HEK293T (cell line): ENCODE results near the gene ANKRD60.

Experiments
- CTCF ChIA-PET: fragments of 350-600 bp; formaldehyde crosslinking; extraction: SDS; loops from one replicate; lab custom pipeline; 2021; ENCODE audit warnings: antibody characterized with exemption, inconsistent platforms; lab: Yijun Ruan, JAX
- POLR2A ChIA-PET: fragments of 350-600 bp; formaldehyde crosslinking; extraction: SDS; loops from one replicate; lab custom pipeline; 2020; ENCODE audit warnings: antibody characterized with exemption, inconsistent platforms; lab: Yijun Ruan, JAX
- DNase-seq: peaks from one replicate; pipeline ENCODE4 v3.0.0; 2012; ENCODE audit warnings: mixed read lengths; ENCODE audit errors: extremely low spot score
- ARNT ChIP-seq: fragments of 450-650 bp; IDR thresholded peaks from 2 replicates; pipeline ENCODE4 v1.6.1; 2017; ENCODE audit warnings: mild to moderate bottlenecking
- BHLHE40 ChIP-seq: fragments of 450-650 bp; IDR thresholded peaks from 2 replicates; pipeline ENCODE4 v1.6.1; 2016; ENCODE audit warnings: mild to moderate bottlenecking, moderate library complexity, borderline replicate concordance
- CTBP1 ChIP-seq: fragments of 450-650 bp; IDR thresholded peaks from 2 replicates; pipeline ENCODE4 v1.6.1; 2016; ENCODE audit warnings: borderline replicate concordance
- ELF4 ChIP-seq: fragments of 450-650 bp; IDR thresholded peaks from 2 replicates; pipeline ENCODE4 v1.6.1; 2017; ENCODE audit warnings: antibody characterized with exemption
- FOXA1 ChIP-seq: fragments of 450-650 bp; IDR thresholded peaks from 2 replicates; pipeline ENCODE4 v1.6.1; 2016; ENCODE audit warnings: mild to moderate bottlenecking
- FOXK2 ChIP-seq: fragments of 450-650 bp; IDR thresholded peaks from 2 replicates; pipeline ENCODE4 v1.6.1; 2016; ENCODE audit warnings: mild to moderate bottlenecking
- FOXM1 ChIP-seq: fragments of 450-650 bp; IDR thresholded peaks from 2 replicates; pipeline ENCODE4 v1.6.1; 2017; ENCODE audit warnings: mild to moderate bottlenecking, borderline replicate concordance
- HDGF ChIP-seq: fragments of 450-650 bp; IDR thresholded peaks from 2 replicates; pipeline ENCODE4 v1.6.1; 2017; ENCODE audit warnings: antibody characterized with exemption, borderline replicate concordance
- L3MBTL2 ChIP-seq: fragments of 450-650 bp; conservative IDR thresholded peaks from 2 replicates; pipeline ENCODE4 v1.6.1; 2016; ENCODE audit warnings: mild to moderate bottlenecking
- LEF1 ChIP-seq: fragments of 450-650 bp; IDR thresholded peaks from 2 replicates; pipeline ENCODE4 v1.6.1; 2017; ENCODE audit warnings: mild to moderate bottlenecking, borderline replicate concordance
- NFRKB ChIP-seq: fragments of 450-650 bp; IDR thresholded peaks from 2 replicates; pipeline ENCODE4 v1.6.1; 2016; ENCODE audit warnings: mild to moderate bottlenecking, moderate library complexity
- SP1 ChIP-seq: fragments of 450-650 bp; IDR thresholded peaks from 2 replicates; pipeline ENCODE4 v1.6.1; 2017
- SUZ12 ChIP-seq: fragments of 450-650 bp; IDR thresholded peaks from 2 replicates; pipeline ENCODE4 v1.6.1; 2016; ENCODE audit warnings: mild to moderate bottlenecking
- TARDBP ChIP-seq: fragments of 450-650 bp; IDR thresholded peaks from 2 replicates; pipeline ENCODE4 v1.6.1; 2016
- ZNF384 ChIP-seq: fragments of 450-650 bp; IDR thresholded peaks from 2 replicates; pipeline ENCODE4 v1.6.1; 2016
- TF ChIP-seq, protein P1 (sequence below): fragments of 450-650 bp; IDR thresholded peaks from 2 replicates; pipeline ENCODE4 v1.6.1; 2016

Gene ANKRD60

DNA sequence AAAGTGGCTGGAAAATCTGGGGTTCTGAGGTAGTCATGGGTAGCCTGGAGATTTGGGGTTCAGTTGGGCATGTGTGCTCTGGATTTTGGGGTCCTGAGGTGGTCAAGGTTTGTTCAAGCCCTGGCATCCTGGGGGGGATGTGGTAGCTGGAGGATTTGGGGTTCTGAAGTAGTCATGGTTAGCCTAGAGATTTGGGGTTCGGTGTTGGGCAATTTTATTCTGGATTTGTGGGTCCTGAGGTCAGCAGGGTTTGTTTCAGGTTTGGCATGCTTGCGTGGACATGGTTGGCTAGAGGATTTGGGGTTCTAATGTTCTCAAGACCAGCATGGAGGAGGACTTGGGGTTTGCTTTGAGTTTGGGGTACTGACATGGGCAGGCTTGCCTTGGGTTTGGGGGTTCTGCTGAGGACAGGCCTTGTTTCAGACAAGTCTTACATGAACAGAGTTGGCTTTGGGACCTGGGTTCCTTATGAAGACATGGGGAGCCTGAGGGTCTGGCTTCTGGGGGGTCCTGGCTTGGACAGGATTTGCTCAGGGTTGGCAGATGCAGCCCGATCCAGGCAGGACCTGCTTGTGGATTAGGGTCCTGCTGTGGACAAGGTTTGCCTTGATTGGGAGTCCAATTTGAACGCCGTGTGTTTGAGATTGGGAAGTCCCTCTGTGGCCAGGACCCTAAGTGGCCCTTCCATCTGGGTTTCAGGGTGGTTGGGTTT, 906 bp downstream of the ANKRD60 start:
- POLR2A ChIA-PET = no interaction called here
- DNase-seq = no peak
- CTCF ChIA-PET = no interaction called here
- TF ChIP-seq LEF1 = no peak
- TF ChIP-seq, protein P1, sequence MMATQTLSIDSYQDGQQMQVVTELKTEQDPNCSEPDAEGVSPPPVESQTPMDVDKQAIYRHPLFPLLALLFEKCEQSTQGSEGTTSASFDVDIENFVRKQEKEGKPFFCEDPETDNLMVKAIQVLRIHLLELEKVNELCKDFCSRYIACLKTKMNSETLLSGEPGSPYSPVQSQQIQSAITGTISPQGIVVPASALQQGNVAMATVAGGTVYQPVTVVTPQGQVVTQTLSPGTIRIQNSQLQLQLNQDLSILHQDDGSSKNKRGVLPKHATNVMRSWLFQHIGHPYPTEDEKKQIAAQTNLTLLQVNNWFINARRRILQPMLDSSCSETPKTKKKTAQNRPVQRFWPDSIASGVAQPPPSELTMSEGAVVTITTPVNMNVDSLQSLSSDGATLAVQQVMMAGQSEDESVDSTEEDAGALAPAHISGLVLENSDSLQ = no peak

DNA sequence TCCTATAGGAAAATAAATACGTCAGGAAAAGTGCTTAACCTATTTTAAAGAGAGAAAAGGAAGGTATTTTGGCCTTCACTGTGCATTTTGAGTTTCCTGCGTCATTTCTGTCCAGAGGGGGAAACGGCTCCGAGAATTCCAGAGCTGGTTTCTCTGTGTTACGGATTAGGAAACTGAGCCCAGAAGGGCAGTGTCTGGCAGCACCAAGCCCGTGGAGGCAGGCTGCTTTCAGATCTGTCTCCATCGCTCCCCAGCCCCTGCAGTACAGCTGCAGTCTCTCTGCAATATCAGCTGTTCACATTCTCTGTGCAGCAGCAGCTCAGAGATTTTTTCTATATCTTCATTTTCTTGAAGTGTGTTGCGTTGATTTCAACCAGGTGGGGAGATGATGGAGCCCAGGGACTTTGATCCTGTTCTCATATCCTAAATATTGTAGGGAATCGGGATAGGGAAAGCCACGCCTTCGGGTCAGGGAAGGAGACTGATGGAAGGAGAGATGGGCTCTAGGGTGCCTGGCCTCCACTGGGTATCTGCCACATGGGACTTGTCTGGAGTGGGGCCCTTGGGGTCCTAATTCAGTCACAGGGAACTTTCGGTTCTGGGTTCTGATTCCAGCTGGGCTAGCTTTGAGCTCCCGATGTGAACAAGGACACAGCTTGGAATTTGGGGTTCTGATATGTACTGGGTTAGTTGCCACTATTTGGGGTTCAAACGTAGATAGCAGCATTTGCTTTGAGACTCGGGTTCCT, 2.8 kb downstream of the ANKRD60 start:
- TF ChIP-seq ZNF384 (no peak), SP1 (no peak), TARDBP (no peak), SUZ12 (no peak), HDGF (no peak), CTBP1 (no peak), NFRKB (no peak), ARNT (no peak), LEF1 (no peak), L3MBTL2 (no peak)
- TF ChIP-seq, protein P1 = no peak
- no peak for DNase-seq
- POLR2A ChIA-PET = no interaction called here
- CTCF ChIA-PET = interaction anchor here (0.9 to 1.1 kb wide), 2 partner anchors 9 to 10 kb away, joined by 3 to 4 read pairs; no protein-coding TSS in a partner anchor

GRCh38 chr20:58224974-58225373, 3.5 kb downstream of the ANKRD60 start:
- CTCF ChIA-PET = interaction anchor here (0.7 to 1.1 kb wide), 3 partner anchors 10 to 47 kb away, joined by 3 to 4 read pairs (median 3); no protein-coding TSS in a partner anchor
- DNase-seq = no peak
- TF ChIP-seq SP1 (no peak), LEF1 (no peak), NFRKB (no peak), ZNF384 (no peak), HDGF (no peak), ARNT (no peak)
- TF ChIP-seq, protein P1 = no peak

GRCh38 chr20:58224097-58224496, 4.4 kb downstream of the ANKRD60 start:
- ChIA-PET POLR2A (no interaction called here), CTCF (interaction anchor here (0.7 kb wide), 1 partner anchor 47 kb away, joined by 3 read pairs; no protein-coding TSS in a partner anchor)
- no peak for DNase-seq
- TF ChIP-seq, protein P1 = no peak
- TF ChIP-seq TARDBP (no peak), FOXK2 (no peak), BHLHE40 (no peak), FOXA1 (no peak), SP1 (no peak), FOXM1 (no peak), LEF1 (no peak), SUZ12 (no peak)

More at GRCh38 chr20:58224974-58225373, 3.5 kb downstream of the ANKRD60 start:
- POLR2A ChIA-PET = no interaction called here

DNA sequence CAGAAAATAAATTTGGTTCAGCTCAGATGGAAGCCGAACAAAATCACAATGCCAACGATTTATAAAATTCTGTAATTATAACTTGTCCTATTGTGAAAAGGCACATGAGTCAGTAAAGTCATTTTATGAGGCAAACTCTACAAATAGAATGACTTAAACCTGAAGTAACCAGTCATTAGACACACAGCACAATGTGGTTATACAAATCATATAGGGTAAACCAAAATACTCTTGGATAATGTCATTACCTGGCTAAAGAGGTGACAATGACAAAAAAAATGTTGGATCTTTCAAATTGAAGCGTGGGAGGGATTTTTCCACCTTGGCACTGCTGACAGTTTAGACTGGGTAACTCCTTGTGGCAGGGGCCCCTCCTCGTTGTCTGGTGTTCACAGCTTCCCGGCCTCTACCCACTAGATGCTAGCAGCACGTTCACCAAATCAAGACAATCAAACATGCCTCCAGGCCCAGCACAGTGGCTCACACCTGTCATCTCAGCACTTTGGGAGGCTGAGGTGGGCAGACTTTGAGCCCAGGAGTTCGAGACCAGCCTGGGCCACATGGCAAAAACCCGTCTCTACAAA, 5.0 kb downstream of the ANKRD60 start:
- CTCF ChIA-PET = no interaction called here
- POLR2A ChIA-PET = no interaction called here
- TF ChIP-seq NFRKB = no peak
- TF ChIP-seq, protein P1 = no peak
- no peak for TF ChIP-seq ELF4
- TF ChIP-seq SUZ12 = no peak
- TF ChIP-seq FOXK2 = no peak
- TF ChIP-seq LEF1 = no peak
- no peak for TF ChIP-seq FOXA1
- no peak for TF ChIP-seq FOXM1
- no peak for TF ChIP-seq CTBP1
- TF ChIP-seq HDGF = no peak
- no peak for TF ChIP-seq SP1
- TF ChIP-seq L3MBTL2 = no peak
- no peak for TF ChIP-seq ARNT
- no peak for TF ChIP-seq ZNF384
- TF ChIP-seq TARDBP = no peak
- TF ChIP-seq BHLHE40 = no peak
- no peak for DNase-seq
